ENCODE results near the gene HSPE1.
"Not testable (repeated sequence)": the region's sequence is repeated elsewhere in the genome, so short reads cannot be mapped to it uniquely, and the experiment has no call there.

HSPE1 gene

DNA sequence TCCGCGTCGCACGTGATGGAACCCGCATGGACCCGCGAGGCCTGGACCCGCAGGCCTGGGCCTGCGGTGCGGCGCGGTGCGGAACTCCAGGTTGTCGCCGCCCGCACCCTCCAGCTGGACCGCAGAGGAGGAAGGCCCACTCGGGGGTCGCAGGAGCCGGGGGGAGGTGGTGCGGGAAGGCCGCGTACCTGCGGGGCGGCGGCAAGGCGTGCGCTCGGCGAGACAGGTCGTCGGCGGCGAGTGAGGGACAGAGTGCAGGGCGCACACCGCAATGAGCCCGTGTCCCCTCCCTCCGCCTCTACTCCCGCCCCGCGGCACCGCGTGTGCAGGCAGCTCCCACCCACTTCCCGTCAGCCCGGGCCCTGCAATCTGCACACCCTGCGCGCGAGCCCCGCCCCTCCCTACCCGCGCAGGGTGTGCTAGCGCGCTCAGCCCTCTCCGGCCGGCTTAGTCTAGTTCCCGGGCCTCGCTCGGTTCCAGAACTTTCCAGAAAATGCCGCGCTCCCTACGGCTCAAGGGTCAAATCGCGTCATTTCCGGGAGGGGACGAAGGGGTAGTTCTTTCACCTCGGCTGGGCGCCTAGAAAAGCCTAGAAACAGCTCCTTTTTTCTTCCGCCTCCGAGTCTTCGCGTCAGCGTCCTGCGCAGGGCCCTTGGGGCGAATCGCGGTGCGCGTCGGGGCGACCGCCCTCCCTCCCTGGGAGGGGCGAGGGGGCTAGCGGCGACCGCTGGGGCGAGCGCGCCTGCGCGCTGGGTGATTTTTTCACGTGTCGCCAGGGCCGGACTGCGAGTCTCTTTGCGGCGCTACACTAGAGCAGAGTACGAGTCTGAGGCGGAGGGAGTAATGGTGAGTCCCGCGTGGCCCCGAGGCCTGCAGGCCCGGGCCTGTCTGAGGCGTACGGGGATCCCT is at the start of gene HSPE1, which contains the start of gene HSPD1:
Gene HSPE1 (plus strand): TSS at position 786 of the 909 bp plus-strand sequence. CDS start 58 bp downstream, at position 844.
Gene HSPD1 (minus strand): TSS at position 247 of the 909 bp plus-strand sequence. CDS start 992 bp downstream, outside the sequence.
- DNase-seq = peak; percentile 99

DNA sequence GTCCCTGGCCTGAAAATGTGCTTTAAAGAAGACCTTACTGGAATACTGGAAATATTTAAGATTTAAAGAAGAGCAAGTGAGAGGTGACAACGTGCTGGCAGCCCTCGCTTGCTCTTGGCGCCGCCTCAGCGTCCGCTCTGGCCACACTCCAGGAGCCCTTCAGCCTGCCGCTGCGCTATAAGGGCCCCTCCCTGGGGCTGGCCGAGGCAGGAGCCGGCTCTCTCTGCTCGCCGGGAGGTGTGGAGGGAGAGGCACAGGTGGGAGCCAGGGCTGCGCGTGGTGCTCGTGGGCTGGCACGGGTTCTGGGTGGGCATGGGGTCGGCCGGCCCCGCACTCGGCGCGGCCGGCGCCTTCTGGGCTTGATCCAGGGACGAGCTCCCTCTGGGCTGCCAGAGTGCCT is 49.7 kb upstream of the HSPE1 start:
- DNase-seq = peak in 1 of 2 experiments; percentile 27

DNA sequence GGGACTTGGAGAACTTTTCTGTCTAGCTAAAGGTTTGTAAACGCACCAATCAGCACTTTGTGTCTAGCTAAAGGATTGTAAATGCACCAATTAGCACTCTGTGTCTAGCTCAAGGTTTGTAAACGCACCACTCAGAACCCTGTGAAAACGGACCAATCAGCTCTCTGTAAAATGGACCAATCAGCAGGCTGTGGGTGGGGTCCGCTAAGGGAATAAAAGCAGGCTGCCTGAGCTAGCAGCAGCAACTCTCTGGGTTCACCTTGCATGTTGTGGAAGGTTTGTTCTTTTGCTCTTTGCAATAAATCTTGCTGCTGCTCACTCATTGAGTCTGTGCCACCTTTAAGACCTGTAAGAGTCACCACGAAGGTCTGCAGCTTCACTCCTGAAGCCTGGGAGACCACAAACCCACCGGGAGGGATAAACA is 49.2 kb upstream of the HSPE1 start:
- DNase-seq = not testable (repeated sequence)

DNA sequence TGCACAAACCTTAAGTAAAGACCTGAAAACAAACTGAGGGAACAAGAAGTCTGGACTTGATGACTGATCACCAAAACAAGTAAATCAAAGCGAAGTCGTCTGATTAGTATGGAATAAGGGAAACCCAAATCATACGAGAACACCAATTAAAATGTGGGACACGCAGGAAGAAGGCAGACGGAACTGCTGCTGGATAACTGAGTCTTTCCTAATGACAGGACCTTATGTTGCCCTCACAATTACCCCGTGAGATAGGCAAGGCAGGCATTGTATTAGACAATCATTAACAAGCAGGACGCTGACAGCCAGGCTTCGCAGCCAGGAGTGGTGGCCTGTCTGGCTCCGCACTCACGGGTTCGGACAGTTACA is 47.4 kb upstream of the HSPE1 start:
- no peak for DNase-seq

DNA sequence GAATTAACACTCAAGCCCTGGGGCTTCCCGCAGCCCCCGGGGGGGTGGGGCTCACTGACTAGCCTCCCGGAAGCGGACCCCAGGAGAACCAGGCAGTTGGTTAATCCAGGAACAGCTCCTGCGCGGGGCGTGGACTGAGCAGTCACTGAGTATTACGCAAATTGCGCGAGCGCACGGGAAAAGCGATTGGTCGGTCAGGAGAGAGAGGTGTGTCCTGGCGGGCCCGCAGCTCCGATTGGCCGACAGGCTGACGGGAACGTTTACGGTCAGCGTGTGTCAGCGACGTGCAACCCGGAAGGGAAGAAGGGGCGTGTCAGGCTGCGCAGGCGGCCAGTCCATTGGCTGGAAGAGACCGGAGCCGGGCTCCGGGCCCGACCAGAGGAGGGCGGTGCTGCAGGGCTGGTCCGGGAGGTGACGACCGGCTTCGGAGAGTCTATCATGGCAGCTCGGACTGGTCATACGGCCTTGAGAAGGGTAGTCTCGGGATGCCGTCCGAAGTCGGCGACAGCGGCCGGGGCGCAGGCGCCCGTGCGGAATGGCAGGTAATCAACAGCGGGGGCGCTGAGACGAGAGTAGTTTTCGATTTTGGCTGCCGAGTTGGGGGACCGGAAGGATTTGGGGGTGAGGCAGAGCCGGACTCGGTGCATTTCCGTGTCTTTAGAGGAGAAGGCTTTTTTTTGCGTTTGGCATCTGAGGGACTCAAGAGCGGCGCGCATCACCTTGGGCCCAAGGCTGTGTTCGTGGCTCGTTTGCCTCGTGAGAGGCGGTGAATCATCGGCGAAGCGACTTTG is 46.9 kb upstream of the HSPE1 start, which contains the start of gene COQ10B:
Gene COQ10B (plus strand): TSS at position 430 of the 791 bp plus-strand sequence. CDS start 9 bp downstream, at position 439.
- DNase-seq = peak; percentile 96 to 99

DNA sequence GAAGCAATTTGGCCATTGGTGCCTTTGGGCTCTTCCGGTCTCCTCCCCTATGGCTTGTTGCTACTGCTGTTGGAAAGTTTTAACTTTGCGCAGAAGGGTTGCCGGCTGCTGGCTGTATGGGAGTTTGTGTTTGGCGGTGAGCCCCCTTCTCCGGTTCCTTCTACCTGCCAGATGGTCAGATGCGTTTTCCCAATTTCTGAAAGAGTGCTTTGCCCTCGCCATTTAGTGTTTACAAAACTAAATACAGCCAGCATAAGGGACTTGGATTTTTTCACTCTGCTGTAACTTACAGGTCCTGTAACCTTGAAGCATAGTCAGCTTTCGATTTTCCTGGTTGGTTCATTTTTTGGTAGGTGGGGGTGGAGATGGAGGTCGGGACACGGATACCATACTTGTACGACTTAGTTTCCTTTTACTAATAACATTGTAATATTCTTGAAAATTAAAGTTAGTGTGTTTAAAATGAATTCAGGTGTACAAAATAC is 46.2 kb upstream of the HSPE1 start:
- no peak for DNase-seq

DNA sequence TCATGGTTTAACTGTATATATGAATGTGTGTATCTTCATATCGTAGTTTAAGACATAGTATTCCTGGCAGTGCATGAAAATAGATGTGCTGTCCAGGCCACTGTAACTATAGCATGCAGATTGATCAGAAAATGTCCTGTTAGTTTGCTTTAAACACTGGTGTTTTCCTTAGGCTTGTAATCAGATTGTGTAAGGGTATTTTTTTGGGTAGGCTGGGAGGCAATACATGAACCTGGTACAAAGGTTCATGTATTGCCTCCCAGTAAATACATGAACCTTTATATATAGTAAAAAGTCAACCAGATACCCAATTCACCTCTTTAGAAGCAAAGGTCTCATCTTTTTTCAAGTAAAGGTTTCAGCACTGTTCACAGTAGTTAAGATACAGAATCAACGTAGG is 45.3 kb upstream of the HSPE1 start:
- no peak for DNase-seq

DNA sequence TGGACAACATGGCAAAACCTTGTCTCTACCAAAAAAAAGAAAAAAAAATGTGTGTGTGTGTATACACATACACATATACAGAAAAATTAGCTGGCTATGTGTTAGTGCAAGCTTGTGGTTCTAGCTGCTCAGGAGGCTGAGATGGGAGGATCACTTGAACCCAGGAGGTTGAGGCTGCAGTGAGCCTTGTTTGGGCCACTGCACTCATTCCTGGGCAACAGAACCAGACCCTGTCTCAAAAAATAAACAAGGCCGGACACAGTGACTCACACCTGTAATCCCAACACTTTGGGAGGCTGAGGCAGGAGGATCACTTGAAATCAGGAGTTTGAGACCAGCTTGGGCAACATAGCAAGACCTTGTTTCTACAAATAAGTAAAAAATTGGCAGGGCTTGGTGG is 44.8 kb upstream of the HSPE1 start:
- DNase-seq = no peak

DNA sequence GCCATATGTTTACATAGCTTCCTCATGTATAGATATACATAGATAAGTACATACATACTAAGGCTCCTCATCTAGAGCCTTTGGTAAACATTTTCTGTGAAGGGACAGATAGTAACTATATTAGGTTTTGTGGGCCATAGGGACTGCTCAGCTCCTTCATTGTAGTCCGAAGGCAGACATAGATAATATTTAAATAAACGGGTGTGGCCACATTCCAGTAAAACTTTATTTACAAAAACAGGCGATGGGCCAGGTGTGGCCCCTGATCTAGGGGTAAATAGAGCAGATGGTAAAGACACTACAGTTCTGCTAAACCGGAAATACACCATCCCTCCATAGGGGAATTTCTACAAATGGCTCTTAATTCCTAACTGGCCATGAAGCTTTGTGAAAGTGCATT is 39.5 kb upstream of the HSPE1 start:
- DNase-seq = no peak

DNA sequence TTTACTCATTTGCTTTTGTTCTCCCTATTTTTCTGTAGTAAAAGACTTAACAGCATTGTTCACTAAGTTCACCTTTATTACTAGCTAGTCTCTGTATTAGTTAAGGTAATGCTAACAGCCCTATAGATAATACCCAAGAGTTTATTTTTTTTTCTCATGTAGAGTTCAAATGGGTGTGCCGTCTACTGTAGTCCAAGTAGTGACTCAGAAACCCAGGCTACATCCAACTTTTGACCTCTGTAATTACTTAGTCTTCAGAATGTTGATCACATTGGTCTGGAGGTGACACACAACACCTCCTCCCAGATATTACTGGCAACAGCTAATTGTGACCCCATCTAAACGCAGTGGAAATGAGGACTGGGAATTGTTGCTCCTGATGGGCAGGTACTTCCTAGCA is 39.1 kb upstream of the HSPE1 start:
- DNase-seq = no peak

DNA sequence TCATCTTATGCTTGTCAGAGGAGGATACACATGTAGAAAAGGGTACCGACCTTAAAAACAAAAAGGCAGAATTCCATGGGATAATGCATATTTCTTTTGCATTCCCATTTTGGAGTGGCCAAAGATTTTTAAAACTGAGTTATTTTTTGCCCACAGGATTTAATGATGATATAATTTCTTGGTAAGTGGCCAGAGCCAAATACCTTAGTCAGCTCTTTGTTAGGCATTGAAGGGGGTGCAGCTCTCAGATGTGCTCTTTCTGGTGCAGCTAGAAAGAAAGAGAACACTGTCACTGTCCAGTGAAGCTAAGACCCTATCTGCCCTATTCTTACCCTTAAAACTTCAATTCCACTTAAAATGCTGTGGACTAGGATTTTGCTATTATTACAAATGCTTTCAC is 36.0 kb upstream of the HSPE1 start:
- no peak for DNase-seq

DNA sequence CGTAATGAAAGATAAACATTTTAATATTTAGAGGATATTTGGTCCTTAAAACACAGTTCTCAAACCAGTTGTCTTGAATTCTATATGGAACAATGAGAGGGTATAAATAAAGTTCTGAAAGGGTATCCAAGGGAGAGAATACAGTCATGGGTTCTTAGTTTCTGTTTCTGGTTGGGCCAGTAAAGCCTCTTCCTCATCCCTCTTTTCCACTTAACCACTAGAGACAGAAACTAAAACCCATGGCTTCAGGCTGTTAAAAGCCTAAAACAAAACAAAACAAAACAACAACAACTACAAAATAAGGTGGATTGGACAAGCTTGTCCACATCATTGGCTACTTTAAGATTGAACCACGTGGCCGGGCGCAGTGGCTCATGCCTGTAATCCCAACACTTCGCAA is 28.0 kb upstream of the HSPE1 start:
- no peak for DNase-seq

DNA sequence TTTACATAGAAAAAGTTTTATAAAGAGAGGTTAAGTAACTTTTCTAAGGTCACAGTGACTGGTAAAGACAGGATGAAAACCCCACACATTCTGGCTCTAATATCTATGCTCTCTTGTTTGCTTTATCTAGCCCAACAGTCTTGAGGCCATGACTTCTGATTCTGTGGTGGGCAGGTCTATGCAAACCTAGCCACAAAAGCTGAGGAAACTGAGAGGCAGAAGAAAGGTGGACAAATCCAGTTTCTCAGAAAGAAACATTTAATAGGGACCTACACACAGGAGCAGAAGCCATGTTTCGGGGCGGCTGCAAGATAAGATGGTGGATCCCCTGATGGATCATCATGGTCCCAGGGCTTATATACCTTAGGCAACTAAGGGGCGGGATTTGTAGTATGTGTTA is 22.4 kb upstream of the HSPE1 start:
- DNase-seq = no peak

DNA sequence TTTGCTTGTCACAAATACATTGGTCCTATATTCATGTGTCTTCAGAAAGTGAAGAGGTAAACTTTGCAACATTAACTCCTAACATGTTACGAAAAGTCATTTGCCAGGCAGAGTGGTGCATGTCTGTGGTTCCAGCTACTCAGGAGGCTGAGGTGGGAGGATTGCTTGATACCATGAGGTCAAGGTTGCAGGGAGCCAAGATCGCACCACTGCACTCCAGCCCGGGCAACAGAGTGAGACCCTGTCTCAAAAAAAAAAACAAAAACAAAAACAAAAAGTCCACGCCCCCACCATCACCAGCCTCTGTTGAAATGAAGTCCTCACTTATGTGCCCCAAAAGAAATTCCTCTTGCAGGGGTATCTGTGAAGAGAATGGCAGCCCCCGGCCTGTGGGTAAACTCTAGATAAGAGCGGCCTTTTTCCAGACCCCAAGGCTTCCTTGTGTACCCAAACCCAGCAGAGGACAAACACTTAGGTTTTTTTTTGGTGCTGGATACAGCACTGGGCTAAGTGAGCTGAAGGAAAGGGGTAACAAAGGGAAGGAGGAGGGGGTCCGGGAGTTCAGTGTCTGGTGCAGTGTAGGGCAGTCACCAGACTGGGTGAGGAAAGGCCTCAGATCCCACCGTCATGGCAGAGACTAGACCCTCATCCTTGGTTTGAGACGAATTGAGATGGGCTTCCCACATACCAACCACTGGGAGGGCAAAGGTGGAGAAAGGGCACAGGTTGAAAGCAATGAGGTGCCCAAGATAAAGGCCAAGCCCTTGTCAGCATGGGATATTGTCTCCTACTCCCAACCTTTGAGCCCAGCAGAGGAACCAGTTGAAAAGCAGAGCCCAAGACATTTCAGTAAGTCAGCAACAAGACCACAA is 19.8 kb upstream of the HSPE1 start:
- DNase-seq = no peak

DNA sequence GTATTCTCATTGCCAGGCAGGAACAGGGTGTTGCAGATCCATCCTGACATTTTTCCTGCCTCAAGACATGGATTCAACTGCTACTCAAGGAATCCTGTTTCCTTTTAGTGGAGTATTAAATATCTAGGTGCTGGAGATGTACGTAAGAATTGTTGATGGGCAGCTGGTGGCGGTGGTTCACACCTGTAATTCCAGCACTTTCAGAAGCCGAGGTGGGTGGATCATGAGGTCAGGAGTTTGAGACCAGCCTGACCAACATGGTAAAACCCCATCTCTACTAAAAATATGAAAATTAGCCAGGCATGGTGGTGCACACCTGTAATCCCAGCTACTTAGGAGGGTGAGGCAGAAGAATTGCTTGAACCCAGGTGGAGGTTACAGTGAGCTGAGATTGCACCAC is 15.9 kb upstream of the HSPE1 start:
- DNase-seq = not testable (repeated sequence)

DNA sequence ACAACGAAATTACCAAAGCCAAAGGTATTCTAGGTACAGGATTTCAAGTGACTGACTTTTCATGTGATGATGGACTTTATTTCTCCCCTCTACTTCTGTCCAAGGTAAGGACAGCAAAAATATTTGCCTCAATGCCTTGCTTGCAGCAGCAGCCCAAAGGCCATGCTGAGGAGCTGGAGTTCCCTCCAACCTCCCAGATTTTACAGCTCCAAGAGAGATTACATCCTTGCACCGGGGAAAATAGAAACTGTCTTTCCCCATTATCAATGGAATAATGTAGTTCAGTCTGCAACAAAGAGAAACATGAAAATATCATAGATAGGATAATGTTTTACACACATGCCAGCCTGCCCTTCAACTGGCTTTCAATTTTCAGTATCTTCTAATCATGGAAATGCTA is 14.0 kb upstream of the HSPE1 start:
- no peak for DNase-seq

DNA sequence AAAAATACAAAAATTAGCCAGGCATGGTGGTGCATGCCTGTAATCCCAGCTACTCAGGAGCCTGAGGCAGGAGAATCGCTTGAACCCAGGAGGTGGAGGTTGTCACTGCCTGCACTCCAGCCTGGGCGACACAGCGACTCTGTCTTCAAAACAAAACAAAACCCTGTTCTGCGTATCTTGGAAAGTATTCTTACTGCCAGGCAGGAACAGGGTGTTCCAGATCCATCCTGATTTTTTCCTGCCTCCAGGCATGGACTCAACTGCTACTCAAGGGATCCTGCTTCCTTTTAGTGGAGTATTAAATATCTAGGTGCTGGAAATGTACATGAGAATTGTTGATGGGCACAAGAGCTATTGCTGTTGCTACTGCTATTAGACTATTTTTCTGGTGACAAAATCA is 12.8 kb upstream of the HSPE1 start:
- no peak for DNase-seq

DNA sequence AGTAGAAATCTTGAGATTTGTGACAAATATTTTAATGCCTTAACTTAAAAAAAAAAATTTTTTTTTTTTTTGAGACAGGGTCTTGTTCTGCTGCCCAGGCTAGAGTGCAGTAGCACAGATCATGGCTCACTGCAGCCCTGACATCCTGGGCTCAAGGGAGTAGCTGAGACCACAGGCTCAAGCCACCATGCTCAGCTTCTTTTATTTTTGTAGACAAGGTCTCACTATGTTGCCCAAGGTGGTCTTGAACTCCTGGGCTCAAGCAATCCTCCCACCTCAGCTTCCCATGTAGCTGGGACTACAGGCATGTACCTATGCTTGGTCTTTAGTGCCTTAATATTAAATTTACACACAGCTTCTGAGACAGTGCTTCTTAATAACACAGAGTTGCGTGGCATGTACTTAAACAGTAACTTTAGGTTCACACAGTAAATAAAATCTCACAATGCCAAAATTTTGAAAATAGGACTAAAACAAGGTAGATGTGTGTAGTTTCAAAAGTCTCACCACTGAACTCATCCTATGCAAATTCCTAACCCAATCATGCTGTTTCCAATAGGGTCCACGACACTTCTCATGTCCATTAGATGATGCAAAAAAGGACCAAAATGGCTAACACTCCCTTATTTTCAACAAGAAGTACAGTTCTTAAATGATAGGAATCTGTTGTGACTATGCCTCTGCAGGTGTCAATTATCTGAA is 4.6 kb upstream of the HSPE1 start:
- no peak for DNase-seq

DNA sequence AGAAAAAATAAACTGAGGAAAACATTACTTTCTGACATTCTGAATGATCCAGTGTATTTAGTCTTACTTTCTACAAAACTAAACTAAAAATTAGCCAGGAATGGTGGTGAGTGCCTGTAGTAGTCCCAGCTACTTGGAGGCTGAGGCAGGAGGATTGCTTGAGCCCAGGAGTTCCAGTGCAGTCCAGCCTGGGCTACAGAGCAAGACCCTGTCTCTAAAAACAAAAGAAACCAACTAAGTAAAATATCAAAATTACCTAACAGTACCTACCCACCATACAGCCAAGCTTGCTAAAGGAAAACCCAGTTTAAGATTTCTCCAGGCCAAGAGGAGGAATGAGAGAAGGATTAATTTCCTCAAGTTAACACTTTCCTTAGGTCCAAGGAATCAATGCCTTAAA is 3.5 kb upstream of the HSPE1 start:
- no peak for DNase-seq

DNA sequence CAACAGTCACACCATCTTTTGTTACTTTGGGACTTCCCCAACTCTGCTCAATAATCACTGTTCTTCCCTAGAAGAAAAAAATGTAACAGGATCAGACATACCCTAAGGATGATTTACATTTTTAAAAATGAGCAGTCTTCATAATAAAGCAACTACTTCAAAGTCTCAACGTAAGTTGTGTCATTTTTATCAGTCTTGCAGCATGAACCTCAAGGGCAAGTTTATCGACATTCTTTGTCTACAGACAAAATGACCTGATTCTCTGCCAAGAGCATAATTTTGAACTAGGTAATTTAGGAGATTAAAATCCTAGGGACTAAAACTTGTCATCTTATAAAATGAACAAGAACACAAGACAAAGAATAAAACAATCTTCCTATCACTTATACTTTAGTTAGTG is 2.9 kb upstream of the HSPE1 start:
- DNase-seq = no peak

DNA sequence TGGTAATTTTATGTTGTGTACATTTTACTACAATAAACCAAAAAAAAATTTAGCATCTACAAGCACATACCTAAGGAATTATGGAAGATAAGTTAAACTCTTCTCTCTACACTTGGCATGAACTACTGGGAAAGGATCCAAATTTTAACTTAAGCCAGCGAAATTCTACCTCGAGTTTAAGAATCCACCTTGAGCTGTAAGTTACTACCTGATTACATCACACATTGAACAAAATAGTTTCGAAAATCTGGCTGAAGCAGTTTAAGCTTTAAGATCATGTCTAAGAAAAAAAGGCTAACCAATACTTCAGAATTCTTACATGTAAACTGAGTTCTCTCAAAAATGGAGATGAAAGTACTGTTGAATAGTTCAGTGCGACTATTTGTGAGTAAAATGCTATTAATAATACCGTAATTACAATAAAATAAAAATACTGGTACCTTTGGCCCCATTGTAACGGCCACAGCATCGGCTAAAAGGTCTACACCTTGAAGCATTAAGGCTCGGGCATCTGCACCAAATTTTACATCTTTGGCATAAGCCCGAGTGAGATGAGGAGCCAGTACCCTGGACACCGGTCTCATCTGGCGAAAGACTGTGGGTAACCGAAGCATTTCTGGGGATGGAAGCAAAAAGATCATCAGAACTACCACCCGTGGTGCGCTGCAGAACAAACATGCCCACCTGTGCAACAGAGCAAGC is 1.8 kb upstream of the HSPE1 start:
- no peak for DNase-seq
